Activated CD8-positive, alpha-beta memory T cell treated with anti-CD3 and anti-CD28 coated beads for 36 hours (primary cell): ENCODE results near the gene CPTP. TPM values are rescaled to one million over a fixed set of nuclear protein-coding genes. Genes with fewer than 3 reads are reported as not detected.

Experiments used
- CTCF ChIA-PET: fragments of 350-600 bp; sonication (Branson Sonifier 250); formaldehyde crosslinking; loops from one replicate; lab custom pipeline; 2021; ENCODE audit warnings: antibody characterized with exemption; lab: Charles Lee
- POLR2A ChIA-PET: fragments of 350-600 bp; sonication (Branson Sonifier 250); formaldehyde crosslinking; loops from one replicate; lab custom pipeline; 2021; ENCODE audit warnings: antibody characterized with exemption; lab: Charles Lee
- total RNA-seq, 2 experiments: library from RNA; stranded (reverse); gene quantifications; one replicate each; pipeline ENCODE4 v1.2.3, GENCODE V29; 2021

The CPTP gene
- total RNA-seq, 2 experiments from 2014 or later: 15.6 to 16.0 TPM

DNA sequence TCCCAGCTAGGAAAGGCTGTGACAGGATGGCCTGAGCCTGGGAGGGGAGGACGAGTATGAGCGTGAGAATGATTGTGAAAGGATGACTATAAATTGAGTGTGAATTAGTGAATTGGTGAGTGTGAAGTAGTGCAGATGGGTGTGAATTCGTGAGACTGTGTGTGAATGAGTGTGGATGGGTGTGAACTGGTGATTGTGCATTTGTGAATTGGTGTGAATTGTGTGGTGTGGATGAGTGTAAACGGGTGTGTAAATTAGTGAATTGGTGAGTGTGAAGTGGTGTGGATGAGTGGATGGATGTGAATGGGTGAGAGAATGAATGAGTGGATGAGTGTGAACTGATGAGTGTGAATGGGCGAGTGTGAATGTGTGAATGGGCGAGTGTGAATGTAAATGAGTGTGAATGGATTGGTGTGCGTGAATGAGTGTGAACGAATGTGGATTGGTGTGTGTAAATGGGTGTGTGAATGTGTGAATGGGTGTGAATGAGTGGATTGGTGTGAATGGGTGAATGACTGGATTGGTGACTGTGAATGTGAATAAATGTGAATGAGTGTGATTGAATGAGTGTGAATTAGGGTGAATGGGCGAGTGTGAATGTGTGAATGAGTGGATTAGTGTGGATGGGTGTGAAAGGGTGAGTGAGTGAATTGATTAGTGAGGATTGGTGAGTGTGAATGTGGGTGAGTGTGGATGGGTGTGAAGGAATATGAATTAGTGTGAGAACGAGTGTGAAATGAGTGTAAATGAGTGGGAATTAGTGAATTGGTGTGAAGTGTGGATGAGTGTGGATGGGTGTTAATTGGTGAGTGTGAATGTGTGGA is 41.5 kb downstream of the CPTP start:
- POLR2A ChIA-PET: no interaction called here

DNA sequence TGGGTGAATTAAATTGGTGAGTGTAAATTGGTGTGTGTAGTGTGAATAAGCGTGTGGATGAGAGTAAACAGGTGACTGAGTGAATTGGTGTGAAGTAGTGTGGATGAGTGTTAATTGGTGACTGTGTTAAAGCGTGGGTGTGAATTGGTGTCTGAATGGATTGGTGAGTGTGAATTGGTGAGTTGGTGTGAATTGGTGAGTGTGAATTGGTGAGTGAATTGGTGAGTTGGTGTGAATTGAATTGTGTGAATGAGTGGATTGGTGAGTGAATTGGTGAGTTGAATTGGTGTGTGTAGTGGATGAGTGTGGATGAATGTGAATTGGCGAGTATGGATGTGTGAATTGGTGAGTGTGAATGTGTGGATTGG is 42.1 kb downstream of the CPTP start:
- ChIA-PET POLR2A (no interaction called here), CTCF (no interaction called here)

More for the DNA sequence above, 41.5 kb downstream of the CPTP start:
- CTCF ChIA-PET: interaction anchor here (0.6 to 1.7 kb wide), 3 partner anchors 8 to 89 kb away, joined by 4 read pairs; partner anchors contain the start of gene AURKAIP1

DNA sequence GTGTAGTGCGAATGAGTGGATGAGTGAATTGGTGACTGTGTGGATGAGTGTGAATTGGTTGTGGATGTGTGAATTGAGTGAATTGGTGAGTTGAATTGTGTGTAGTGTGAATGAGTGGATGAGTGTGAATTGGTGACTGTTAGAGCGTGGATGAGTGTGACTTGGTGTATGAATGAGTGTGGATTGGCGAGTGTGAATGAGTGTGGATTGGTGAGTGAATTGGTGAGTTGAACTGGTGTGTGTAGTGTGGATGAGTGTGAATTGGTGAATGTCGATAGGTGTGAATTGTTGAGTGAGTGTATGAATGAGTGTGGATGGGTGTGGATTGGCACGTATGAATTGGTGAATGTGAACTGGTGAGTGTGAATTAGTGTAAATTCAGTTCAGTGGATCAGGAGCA is 42.7 kb downstream of the CPTP start:
- ChIA-PET POLR2A (no interaction called here), CTCF (interaction anchor here (0.7 kb wide), 1 partner anchor 76 kb away, joined by 3 read pairs; no protein-coding TSS in a partner anchor)

DNA sequence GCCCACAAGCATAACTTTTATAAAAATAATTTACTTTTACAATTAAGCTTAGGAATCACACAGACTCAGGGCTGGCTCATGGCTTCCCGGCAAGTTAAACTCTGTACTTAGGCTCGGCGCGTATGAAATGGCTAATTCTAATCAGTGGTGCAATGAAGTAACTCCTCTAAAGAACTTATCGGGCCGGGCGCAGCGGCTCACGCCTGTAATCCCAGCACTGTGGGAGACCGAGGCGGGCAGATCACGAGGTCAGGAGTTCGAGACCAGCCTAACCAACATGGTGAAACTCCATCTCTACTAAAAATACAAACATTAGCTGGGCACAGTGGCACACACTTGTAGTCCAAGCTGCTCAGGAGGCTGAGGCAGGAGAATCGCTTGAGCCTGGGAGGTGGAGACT is 45.5 kb downstream of the CPTP start:
- ChIA-PET POLR2A (interaction anchor here (0.6 to 1.0 kb wide), 2 partner anchors 133 to 357 kb away, joined by 3 to 5 read pairs; partner anchors contain the start of gene ISG15), CTCF (interaction anchor here (1.3 to 3.6 kb wide), 2 partner anchors 15 to 22 kb away, joined by 3 to 14 read pairs; partner anchors contain the start of gene DVL1)

DNA sequence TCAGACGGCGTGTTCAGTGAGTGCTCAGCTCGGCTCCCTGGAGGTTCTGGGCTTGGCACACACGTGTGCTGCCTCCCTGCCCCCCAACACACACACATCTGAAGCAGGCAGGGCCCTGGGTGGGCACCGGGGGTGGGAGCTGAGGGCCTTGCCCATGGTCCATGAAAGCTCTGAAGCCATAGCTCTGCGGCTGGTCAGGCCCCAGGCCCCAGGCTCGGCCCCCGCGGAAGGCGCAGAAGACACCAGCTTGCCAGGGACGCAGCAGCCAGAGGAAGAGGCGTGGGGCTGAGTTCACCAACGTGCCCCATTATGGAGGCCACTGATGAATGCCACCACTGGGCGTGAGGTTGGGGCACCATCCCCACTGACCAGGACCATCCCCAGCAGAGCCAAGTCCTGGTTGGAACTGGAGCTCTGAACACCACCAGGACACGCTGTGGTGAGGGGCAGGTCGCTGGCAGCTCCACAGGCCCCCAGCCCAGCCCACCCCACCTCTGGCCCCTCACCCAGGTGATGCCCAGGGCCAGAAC is 46.2 kb downstream of the CPTP start:
- ChIA-PET CTCF (interaction anchor here (1.3 to 3.6 kb wide), 4 partner anchors 16 to 61 kb away, joined by 3 to 14 read pairs (median 5); partner anchors contain the start of gene DVL1), POLR2A (interaction anchor here (0.6 to 0.8 kb wide), 2 partner anchors 17 to 357 kb away, joined by 3 read pairs; partner anchors contain the start of gene ISG15)

DNA sequence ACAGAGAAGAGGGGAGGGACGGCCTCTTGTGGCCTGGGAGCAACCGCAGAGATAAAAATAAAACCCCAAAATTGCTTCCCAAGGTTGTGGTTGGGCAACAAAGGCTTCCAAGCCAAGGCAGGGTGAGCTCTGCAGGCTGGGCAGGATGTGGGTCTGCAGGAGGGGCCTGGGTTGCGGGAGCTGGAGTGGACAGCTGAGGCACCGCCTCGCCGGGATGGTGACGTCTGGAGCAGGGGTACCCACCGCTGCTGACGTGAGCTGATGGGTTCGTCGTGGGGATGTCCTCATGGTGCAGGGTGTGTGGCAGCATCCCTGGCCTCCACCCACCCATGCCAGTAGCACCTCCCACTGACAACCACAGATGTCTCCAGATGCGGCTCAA is 46.8 kb downstream of the CPTP start:
- ChIA-PET CTCF (interaction anchor here (0.6 to 4.0 kb wide), 9 partner anchors 8 to 377 kb away, joined by 3 to 14 read pairs (median 4); partner anchors contain the start of genes DVL1 and MXRA8), POLR2A (interaction anchor here (0.8 kb wide), 1 partner anchor 18 kb away, joined by 3 read pairs; no protein-coding TSS in a partner anchor)

DNA sequence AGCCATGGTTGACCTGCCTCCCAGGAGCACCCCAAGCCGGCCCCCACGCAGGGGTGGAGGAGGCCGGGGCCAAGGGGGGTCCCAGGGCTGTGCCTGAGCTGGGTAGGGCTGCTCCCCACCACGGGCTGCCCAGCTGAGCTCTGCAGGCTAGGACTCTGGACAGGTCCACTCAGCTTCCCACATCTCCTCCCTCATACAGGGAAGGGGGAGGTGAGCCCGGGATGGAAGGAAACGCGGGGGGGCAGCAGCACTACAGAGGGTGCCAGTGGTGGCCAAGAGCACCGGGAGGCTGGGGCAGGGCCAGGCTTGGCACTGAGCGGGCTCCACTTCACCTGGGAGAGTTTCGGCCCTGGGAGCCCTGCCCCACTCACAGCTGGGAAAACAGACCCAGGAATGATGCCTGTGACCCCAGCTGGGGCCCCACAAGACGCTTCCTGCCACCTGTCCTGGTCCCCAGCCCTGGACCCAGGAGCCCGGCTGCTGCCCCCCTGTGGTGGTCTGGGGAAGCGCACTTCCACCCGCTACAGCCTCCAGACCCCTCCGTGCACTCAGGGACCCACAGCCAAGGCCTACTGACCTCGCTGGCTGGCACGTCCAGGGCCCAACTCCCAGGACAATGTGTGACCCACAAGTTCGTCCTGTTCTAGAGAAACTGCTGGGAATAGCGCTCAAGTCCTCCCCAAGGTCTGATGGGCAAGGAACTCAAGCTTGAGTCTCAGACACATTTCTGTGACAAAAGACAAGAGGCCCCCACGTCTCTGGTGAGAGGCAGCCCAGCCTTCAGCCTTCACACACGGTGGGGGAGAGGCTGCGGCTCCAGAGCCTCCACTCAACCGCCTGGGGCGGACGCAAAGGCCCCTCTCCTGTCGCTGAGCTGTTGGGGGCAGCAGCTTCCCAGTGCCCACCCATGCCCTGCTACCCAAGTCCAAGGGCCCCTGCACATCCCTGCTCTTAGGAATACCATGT is 47.4 kb downstream of the CPTP start:
- ChIA-PET POLR2A (interaction anchor here (0.7 to 1.1 kb wide), 3 partner anchors 18 to 159 kb away, joined by 3 read pairs; no protein-coding TSS in a partner anchor), CTCF (interaction anchor here (0.6 to 4.0 kb wide), 17 partner anchors 9 to 378 kb away, joined by 3 to 14 read pairs (median 3); partner anchors contain the start of genes DVL1, MXRA8 and UBE2J2)

DNA sequence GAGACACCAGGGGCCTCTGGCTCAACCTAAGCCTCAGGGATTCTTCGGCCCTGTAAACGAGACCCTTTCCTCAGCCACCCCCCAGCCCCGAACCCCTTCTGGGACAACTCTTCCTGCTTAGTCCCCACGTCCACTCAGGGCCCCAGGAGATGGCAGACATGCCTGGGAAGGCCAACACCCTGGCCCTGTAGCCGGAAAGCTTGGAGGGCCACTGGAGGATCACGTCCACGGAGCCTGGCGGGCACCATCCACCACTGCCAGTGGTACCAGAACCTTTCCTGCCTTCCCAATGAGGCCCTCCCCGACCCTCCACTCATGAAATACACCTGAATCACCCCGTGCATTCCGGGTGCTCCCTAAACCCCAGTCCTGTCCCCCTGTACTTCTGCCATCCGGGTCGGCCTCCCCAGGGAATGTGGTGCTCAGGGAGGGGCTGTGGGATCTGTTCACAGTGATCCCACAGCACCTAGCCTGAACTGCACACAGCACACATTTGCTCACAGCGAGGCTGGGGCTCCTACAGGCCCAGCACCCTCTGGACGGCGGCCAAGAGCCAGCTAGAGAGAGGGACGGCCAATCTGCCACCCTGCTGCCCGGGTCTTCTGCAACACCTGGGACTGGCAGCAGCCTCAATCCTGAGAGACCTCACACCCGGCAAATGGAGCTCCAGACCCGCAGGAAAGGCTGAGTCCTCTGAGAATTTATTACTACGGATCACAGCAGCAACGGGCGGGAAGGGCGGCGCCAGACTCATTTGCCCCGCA is 48.6 kb downstream of the CPTP start:
- POLR2A ChIA-PET: interaction anchor here (1.1 kb wide), 1 partner anchor 160 kb away, joined by 3 read pairs; no protein-coding TSS in a partner anchor
- CTCF ChIA-PET: interaction anchor here (0.7 to 4.0 kb wide), 11 partner anchors 8 to 371 kb away, joined by 3 to 14 read pairs (median 4); partner anchors contain the start of genes DVL1, MXRA8 and UBE2J2

DNA sequence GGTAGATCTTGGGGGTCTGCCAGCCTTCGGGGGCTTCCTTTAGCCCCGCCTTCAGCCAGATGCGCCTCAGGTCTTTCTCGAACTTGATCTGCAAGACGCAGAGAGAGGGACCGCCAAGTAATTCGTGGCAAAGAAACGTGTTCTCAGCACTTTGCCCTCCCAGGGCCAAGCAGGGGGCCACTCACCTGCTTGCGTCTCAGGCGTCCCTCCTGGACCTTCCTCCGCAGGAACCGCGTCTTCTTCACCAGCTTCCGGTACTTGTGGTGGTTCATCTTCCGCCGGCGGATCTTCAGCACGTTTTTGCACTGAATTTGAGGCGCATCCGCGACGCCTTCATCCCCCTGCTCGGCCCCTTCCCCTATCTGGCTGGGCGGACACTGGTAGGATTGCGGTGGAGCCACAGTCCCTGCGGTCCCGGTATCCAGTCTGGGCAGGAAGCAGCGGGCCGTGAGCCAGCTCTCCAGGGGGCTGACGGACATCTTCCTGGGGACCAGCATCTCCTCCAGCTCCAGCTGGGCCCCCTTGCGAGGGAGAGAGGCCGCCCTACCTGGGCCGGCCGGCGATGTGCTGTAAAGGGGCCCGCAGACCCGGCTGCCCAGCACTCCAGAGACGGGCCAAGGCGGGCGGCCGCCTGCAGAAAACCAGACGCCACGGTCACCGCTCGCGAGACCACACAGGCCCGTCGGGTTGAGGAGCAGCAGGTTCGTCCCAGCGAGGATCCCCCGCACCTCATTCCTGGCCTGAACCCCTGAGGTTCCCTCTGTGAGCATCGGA is 49.4 kb downstream of the CPTP start:
- CTCF ChIA-PET: interaction anchor here (0.8 to 4.0 kb wide), 7 partner anchors 9 to 132 kb away, joined by 3 to 12 read pairs (median 4); partner anchors contain the start of genes MRPL20 and MXRA8
- POLR2A ChIA-PET: interaction anchor here (0.9 to 2.2 kb wide), 2 partner anchors 27 to 28 kb away, joined by 3 to 8 read pairs; no protein-coding TSS in a partner anchor

DNA sequence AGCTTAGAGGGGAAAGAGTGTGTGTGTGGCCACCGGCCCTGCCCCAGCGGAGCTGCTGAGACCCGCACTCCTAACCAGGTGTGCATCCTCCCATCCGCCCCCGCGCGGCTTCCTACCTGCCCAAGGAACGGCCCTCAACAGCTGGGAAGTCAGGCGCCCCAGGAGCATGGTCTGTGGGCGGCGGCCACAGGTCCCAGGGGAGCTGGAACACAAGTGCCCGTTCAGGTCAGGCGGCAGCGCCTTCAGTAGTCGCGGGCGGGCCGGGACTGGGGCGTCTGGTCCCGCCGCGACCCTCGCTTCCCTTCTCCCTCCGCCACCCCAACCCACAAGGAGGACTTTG is 50.0 kb downstream of the CPTP start:
- ChIA-PET CTCF (interaction anchor here (0.6 to 4.0 kb wide), 8 partner anchors 9 to 131 kb away, joined by 3 to 12 read pairs (median 6); partner anchors contain the start of genes CCNL2, MRPL20 and MXRA8), POLR2A (interaction anchor here (0.9 to 2.2 kb wide), 6 partner anchors 24 to 65 kb away, joined by 3 to 11 read pairs (median 6); partner anchors contain the start of genes CCNL2 and MRPL20)

DNA sequence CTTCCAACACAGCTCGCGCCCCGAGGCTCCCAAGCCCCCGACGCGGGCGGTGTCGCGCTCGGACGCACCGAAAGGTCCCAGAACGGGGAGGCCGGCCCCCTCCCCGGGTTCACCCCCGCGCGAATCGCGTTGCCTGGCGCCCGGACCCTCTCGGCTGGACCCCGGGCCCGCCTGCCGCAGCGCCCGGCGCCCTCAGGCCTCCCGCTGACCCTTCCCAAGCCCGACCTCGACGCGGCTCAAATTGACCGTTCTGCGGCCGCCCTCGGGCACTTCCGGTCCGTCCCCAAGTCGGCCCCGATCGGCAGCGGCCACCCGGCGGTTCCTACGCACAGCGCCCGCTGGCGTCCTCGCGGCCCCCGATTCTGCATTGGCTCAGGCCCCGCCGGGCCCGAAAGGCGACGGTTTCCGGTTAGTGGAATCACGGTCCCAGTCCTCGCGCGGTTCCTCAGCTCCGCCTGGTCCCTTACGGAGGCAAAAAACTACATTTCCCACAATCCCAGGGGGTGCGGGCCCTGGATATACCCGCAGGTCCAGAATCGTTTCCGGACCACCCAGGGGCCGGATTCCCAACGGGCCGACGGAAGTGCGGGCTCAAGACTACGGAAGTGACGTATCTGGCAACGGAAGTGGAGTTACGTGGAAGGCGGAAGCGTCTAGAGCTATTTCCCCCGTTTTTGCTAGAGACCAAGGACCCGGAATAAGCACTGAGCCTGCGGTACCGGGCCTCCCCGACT is 50.5 kb downstream of the CPTP start, which contains the start of gene AURKAIP1:
Gene AURKAIP1, minus strand, starts transcription at position 279 of the 734 bp plus-strand sequence. CDS start 451 bp downstream, outside the sequence.
- ChIA-PET POLR2A (interaction anchor here (0.9 to 2.2 kb wide), 6 partner anchors 24 to 65 kb away, joined by 3 to 11 read pairs (median 6); partner anchors contain the start of genes CCNL2 and MRPL20), CTCF (interaction anchor here (0.6 to 4.0 kb wide), 9 partner anchors 10 to 131 kb away, joined by 3 to 12 read pairs (median 5); partner anchors contain the start of genes CCNL2, MRPL20 and MXRA8)

DNA sequence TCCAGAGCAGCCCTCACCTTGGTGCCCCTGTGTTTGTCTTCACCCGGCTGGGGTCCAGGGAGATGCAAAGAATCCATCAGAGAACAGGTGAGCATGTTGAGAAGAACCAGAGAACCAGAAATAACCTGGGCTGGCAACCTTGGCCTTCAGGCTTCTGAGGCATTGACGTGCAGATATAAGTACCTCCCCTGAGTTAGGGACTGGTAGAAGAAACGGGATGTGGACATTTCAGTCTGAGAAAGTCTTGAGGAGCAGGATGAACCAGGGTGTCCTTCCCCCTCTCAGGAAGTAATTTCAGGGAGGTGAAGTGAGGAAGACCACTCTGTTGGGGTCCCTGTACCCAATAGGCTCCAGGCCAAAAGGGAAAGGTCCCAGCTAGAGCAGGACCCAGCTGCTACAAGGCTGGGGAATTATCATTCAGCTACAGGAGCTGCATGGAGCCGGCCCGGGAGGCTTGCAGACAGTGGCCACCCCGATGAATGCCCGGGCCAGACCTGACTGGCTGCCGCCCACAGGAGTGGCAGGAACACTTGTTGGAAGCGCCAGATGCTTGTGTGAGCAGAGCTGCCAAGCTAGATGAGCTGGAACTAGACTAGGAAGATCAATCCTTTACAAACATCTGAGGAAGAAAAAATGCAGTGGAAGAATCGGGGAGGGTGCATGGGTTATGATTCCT is 52.1 kb downstream of the CPTP start:
- ChIA-PET POLR2A (interaction anchor here (0.7 to 2.2 kb wide), 3 partner anchors 22 to 76 kb away, joined by 3 to 8 read pairs (median 3); partner anchors contain the start of gene CCNL2), CTCF (interaction anchor here (1.0 kb wide), 1 partner anchor 22 kb away, joined by 3 read pairs; the partner anchor contains the start of gene CCNL2)

DNA sequence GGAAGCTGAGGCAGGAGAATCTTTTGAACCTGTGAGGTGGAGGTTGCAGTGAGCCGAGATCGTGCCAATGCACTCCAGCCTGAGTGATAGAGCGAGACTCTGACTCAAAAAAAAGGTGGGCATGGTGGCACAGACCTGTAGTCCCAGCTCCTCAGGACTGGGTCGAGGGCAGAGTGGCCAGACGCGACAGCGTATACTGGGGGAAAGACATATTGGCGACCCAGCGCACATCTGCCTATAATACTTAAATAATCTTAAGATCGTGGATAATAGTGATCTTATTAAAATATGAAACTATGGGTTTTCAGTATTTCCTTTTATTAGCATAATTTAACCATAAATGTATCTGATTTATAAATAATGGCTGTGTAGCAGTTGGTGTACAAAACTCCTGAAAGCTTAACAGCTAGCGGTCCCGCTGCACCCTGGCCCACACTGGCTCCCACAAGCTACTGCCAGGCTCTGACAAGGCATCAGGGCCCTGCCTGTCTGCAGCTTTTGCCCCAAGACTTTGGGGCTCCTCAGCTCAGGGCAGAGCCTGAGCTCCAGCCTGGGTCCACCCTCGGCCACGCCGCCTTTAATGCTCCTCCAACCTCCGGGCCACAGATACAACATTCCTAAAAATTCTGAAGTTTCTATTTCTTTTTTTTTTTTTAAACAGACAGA is 53.1 kb downstream of the CPTP start:
- CTCF ChIA-PET: interaction anchor here (0.7 to 1.0 kb wide), 2 partner anchors 21 to 24 kb away, joined by 3 read pairs; partner anchors contain the start of gene CCNL2
- POLR2A ChIA-PET: interaction anchor here (0.6 kb wide), 2 partner anchors 20 to 220 kb away, joined by 3 to 6 read pairs; no protein-coding TSS in a partner anchor
